ELR (cell line): ENCODE results near the gene ASB8.
A peak's percentile ranks its signal among the peaks of the same experiment; 100 is the strongest.

Experiments
- DNase-seq: peaks from one replicate; pipeline ENCODE4 v3.0.0-alpha.2; 2015; ENCODE audit warnings: low read depth

ASB8 gene

GRCh38 chr12:48157018-48157888 lies at the start of gene ASB8:
ASB8 (minus strand) TSS chr12:48157515; CDS start chr12:48153496, 4,019 bp downstream.
- peak; percentile 98 for DNase-seq

- no peak for DNase-seq
These were observed 45.9 kb upstream of the ASB8 start, which contains the start of gene OR10AD1 for GRCh38 chr12:48203192-48203591. OR10AD1 (minus strand) TSS chr12:48203292; CDS start chr12:48203292, 0 bp downstream.

- DNase-seq, result no peak
These were observed 45.5 kb upstream of the ASB8 start for GRCh38 chr12:48202766-48203165.

- no peak for DNase-seq
These were observed 44.2 kb upstream of the ASB8 start for GRCh38 chr12:48201516-48201915.

- no peak for DNase-seq
These were observed 43.8 kb upstream of the ASB8 start for GRCh38 chr12:48201091-48201490.

- DNase-seq, result peak; percentile 8
These were observed 42.5 kb upstream of the ASB8 start for GRCh38 chr12:48199774-48200221.

GRCh38 chr12:48198985-48199384 lies 41.7 kb upstream of the ASB8 start:
- no peak for DNase-seq

- DNase-seq, result peak; percentile 20
These were observed 41.3 kb upstream of the ASB8 start for GRCh38 chr12:48198672-48198971.

GRCh38 chr12:48197971-48198671 lies 40.8 kb upstream of the ASB8 start:
- DNase-seq, result peak; percentile 92

- DNase-seq, result peak; percentile 55
These were observed 40.2 kb upstream of the ASB8 start for GRCh38 chr12:48197549-48197970.

GRCh38 chr12:48194799-48195201 lies 37.5 kb upstream of the ASB8 start:
- no peak for DNase-seq

GRCh38 chr12:48193623-48194022 lies 36.3 kb upstream of the ASB8 start:
- no peak for DNase-seq

- no peak for DNase-seq
These were observed 35.5 kb upstream of the ASB8 start for GRCh38 chr12:48192861-48193260.

GRCh38 chr12:48191096-48191495 lies 33.8 kb upstream of the ASB8 start:
- no peak for DNase-seq

- peak; percentile 70 for DNase-seq
These were observed 32.2 kb upstream of the ASB8 start for GRCh38 chr12:48189331-48190125.

GRCh38 chr12:48187916-48188695 lies 30.8 kb upstream of the ASB8 start:
- peak; percentile 46 for DNase-seq

- peak; percentile 41 for DNase-seq
These were observed 28.0 kb upstream of the ASB8 start for GRCh38 chr12:48185181-48185919.

- DNase-seq, result no peak
These were observed 27.2 kb upstream of the ASB8 start for GRCh38 chr12:48184549-48184922.

- no peak for DNase-seq
These were observed 26.7 kb upstream of the ASB8 start for GRCh38 chr12:48183876-48184548.
